ENCODE results near the gene RNF149.

Gene RNF149

DNA sequence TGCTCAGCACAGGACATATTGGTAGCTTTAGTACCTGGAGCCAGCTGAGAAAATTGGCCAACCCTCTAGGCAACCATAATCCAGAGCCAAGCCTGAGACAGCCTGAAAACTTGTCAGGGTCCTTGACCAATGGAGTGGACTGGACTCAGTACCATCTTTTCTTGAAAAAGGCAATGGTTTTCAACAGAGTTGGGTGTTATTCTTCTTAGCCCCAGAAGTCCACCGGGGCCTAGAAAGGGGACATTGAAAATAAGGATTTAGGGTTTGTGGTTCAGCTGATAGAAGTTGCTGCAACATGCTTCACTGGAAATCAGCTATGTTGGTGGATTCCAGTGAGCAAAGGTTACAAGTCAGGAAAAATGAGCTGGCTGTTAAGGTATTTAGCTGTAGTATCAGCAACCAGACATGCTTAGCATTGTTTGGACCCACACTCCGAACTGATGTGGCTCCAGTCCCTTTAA, 77.9 kb downstream of the RNF149 start:
- TF ChIP-seq, protein P1, sequence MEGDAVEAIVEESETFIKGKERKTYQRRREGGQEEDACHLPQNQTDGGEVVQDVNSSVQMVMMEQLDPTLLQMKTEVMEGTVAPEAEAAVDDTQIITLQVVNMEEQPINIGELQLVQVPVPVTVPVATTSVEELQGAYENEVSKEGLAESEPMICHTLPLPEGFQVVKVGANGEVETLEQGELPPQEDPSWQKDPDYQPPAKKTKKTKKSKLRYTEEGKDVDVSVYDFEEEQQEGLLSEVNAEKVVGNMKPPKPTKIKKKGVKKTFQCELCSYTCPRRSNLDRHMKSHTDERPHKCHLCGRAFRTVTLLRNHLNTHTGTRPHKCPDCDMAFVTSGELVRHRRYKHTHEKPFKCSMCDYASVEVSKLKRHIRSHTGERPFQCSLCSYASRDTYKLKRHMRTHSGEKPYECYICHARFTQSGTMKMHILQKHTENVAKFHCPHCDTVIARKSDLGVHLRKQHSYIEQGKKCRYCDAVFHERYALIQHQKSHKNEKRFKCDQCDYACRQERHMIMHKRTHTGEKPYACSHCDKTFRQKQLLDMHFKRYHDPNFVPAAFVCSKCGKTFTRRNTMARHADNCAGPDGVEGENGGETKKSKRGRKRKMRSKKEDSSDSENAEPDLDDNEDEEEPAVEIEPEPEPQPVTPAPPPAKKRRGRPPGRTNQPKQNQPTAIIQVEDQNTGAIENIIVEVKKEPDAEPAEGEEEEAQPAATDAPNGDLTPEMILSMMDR (conservative IDR thresholded peaks at IDR 0.05; ENCODE audit: low read depth), result no peak
- CTCF ChIA-PET, result interaction anchor here (2.5 kb wide), 1 partner anchor 12 kb away, joined by 8 read pairs; no protein-coding TSS in a partner anchor
- POLR2A ChIA-PET (ENCODE audit: low non-redundant PET), result no interaction called here
- H3K27ac ChIP-seq, result no peak overlapping the region
- no peak for DNase-seq (ENCODE audit: low spot score)

Data from RWPE1 (cell line).